Measurements from ENCODE around the gene CPT1A.

The CPT1A gene

DNA sequence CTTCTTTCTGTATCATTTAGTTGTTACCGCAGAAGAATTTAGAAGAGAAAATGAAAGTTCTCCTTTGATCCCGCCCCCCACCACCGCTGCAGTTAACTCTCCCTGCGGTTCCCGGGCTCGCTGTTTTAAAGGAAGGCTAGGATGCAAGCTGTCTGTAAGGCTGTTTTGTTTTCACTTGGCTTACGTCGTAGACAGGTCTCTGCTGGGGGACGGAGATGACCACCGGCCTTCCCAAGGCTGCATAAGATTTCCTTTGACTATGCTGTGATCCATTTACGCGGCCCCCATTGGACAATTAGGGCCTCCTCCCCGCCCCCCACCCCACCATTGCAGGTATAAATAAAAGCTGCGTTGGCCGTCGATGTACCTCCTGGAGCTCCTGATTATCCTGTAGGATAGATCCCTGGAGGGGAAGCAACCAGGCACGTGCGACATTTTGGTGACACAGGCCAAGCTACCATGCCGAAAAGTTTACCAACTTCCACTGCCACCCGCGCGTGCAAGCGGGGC is 1.4 kb upstream of the CPT1A start:
- TF ChIP-seq, protein P1, sequence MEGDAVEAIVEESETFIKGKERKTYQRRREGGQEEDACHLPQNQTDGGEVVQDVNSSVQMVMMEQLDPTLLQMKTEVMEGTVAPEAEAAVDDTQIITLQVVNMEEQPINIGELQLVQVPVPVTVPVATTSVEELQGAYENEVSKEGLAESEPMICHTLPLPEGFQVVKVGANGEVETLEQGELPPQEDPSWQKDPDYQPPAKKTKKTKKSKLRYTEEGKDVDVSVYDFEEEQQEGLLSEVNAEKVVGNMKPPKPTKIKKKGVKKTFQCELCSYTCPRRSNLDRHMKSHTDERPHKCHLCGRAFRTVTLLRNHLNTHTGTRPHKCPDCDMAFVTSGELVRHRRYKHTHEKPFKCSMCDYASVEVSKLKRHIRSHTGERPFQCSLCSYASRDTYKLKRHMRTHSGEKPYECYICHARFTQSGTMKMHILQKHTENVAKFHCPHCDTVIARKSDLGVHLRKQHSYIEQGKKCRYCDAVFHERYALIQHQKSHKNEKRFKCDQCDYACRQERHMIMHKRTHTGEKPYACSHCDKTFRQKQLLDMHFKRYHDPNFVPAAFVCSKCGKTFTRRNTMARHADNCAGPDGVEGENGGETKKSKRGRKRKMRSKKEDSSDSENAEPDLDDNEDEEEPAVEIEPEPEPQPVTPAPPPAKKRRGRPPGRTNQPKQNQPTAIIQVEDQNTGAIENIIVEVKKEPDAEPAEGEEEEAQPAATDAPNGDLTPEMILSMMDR (IDR thresholded peaks at IDR 0.05; ENCODE audit: insufficient read depth, low read length, poor library complexity, severe bottlenecking), result no peak
- Histone ChIP-seq H3K4me3 (replicated peaks; ENCODE audit: low read depth, low read length) (peak overlapping the region; percentile 62), H3K27me3 (replicated peaks; ENCODE audit: control insufficient read depth, insufficient read depth, low read length) (no peaks in the 10 kb centered on the region), H3K36me3 (ENCODE audit: control insufficient read depth, insufficient read depth, low read length) (no peaks in the 10 kb centered on the region)
- peak; percentile 55 for DNase-seq (ENCODE audit: extremely low read depth, insufficient read length)

DNA sequence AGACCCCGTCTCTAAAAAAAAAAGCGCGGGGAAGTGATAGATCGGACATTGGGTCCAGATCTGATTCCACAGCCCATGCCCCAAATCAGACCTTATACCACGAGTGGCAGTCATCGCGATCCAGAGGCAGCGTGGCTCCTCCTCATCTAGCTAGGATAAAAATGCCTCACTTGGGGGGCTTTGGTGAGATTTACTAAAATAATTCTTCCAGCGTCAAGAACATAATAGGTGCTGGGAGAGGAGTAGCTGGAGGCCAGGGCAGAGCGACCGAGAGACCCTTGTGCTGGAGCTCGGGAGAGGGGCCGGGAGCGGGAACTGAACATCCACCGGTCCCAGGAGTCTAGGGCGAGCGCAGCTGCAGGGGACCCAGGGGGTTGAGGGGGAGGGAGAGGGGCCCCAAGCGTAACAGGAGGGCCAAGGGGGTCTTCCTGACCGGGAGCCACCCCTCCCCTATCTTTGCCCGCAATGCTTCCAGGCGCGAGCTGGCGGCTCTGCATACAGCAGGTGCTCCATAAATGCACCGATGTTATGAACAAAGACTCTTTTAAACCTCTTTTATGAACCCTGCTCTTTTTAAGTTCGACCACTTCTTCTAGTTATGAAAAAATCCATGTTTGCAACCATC is 823 bp upstream of the CPT1A start:
- Histone ChIP-seq H3K36me3 (ENCODE audit: control insufficient read depth, insufficient read depth, low read length) (no peaks in the 10 kb centered on the region), H3K27me3 (replicated peaks; ENCODE audit: control insufficient read depth, insufficient read depth, low read length) (no peaks in the 10 kb centered on the region), H3K4me3 (replicated peaks; ENCODE audit: low read depth, low read length) (peak overlapping the region; percentile 62)
- no peak for DNase-seq (ENCODE audit: extremely low read depth, insufficient read length)
- TF ChIP-seq, protein P1 (IDR thresholded peaks at IDR 0.05; ENCODE audit: insufficient read depth, low read length, poor library complexity, severe bottlenecking), result no peak

DNA sequence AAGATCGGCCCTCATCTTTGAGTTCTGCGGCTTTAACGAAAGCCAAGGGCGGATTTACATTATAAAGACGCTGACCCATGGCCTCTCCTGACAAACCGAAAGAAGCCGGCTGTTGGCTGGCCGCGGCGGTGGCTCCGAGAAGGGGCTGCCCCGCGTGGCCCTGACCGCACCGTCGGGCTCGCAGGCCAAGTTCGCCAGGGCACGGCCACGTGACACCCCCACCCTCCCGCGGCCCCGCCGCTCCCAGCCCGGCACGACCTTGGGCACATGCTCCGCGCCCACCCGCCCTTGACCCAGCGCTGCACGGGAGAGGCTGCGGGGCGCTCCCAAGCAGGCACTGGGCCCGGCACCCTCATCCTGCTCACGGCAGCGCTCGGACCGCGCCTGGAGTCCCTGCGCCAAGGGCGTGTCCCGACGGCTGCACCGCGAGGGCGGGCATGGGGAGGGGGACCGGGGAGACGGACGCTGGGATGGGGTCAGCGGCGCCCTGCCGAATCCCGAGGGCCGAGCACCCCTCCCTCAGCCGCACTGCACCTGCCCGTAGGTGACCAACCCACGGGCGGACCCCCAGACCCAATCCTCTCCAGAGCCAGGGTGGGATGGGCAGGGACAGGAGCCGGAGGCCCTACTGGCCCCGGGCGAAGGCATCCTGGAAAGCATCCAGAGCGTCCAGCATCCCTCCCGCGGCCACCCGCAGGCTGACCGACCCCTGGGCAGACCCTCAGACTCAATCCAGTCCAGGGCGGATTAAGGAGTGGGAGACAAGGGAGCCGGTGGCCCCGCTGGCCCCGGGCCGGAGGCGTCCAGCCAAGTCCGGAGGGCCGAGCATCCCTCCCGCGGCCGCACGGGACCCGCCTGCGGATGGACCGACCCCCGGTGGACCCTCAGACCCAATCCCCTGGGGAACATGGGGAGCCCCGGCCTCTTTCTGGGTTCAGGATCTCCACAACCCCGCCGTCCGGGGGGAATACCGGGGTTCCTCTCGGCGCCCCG is 759 bp downstream of the CPT1A start:
- H3K36me3 ChIP-seq (ENCODE audit: control insufficient read depth, insufficient read depth, low read length), result no peaks in the 10 kb centered on the region
- H3K4me3 ChIP-seq (replicated peaks; ENCODE audit: low read depth, low read length), result peak overlapping the region; percentile 62
- H3K27me3 ChIP-seq (replicated peaks; ENCODE audit: control insufficient read depth, insufficient read depth, low read length), result no peaks in the 10 kb centered on the region
- TF ChIP-seq, protein P1 (IDR thresholded peaks at IDR 0.05; ENCODE audit: insufficient read depth, low read length, poor library complexity, severe bottlenecking), result no peak
- DNase-seq (ENCODE audit: extremely low read depth, insufficient read length), result peak; percentile 52

DNA sequence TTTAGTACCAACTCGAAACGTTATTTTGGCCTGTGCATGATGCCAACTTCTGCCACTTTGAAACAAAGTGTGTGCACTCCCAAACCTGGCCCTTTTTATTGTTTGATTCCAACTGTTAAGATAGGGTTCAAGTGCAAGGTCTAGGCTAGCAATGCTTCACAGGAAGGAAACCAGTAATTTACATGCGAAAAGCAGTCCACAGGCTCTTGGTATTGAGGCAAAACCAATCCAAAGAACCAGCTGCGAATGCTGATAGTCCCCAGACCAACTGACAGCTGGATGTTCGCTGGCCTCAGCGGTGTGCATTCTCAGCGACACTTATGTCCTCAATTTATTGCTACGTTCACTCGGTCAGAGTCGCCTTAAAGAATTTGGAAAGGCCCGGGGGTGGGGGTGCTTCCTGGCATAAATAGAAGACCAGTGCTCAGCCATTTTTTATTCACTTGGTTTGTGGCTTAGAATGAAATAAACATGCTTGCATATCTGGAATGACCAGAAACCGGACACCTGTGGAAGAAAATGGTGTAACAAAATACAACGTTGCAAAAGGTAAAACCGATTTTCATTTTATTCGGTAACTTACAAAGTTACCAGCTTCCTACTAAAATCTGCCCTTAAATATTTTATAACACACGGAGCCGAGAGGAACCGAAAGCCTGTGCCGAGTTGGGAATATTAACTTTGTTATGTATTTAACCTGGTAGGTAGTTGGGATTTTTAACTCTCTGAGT is 1.6 kb downstream of the CPT1A start:
- TF ChIP-seq, protein P1 (IDR thresholded peaks at IDR 0.05; ENCODE audit: insufficient read depth, low read length, poor library complexity, severe bottlenecking), result no peak
- peak; percentile 42 for DNase-seq (ENCODE audit: extremely low read depth, insufficient read length)
- Histone ChIP-seq H3K4me3 (replicated peaks; ENCODE audit: low read depth, low read length) (peak overlapping the region; percentile 62), H3K36me3 (ENCODE audit: control insufficient read depth, insufficient read depth, low read length) (no peaks in the 10 kb centered on the region), H3K27me3 (replicated peaks; ENCODE audit: control insufficient read depth, insufficient read depth, low read length) (no peaks in the 10 kb centered on the region)

DNA sequence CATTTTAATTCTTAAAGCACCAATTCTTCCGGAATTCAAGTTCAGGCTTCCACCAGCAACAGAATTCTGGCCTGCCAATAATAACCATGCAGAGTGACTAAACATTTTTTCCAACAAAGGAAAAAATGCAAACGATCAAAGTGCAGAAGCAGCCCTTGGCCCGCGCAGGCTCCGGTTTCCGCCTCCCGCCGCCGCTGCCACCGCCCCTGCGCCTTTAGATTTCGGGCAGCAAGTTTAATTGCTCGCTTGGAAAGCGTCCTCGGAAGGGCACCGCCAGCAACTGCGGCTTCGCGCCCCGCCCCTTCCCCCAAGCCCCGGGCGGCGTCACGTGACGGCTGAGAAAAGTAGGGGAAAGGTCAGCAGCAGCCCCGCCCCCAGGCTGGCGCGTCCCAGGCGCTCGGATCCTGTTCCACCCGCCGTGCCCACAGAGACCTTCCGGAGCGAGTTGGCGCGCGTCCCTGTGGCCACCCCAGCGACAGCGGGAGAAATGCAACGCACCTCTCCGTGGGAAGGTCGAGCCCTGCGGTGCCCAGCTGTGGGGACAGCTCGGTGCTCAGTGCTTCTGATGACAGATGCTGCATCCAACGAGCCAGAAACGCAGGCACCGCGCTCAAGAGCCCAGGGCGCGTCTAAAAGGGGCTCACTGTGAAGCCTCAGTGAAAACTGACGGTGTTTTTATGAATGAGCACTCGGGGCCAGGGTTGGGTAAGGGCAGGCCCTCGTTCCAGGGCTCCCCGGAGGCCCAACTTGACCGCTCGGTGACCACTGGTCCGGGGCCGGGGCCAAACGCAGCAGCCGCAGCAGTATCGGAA is 2.5 kb downstream of the CPT1A start:
- TF ChIP-seq, protein P1 (IDR thresholded peaks at IDR 0.05; ENCODE audit: insufficient read depth, low read length, poor library complexity, severe bottlenecking), result no peak
- Histone ChIP-seq H3K36me3 (ENCODE audit: control insufficient read depth, insufficient read depth, low read length) (no peaks in the 10 kb centered on the region), H3K4me3 (replicated peaks; ENCODE audit: low read depth, low read length) (peak overlapping the region; percentile 62), H3K27me3 (replicated peaks; ENCODE audit: control insufficient read depth, insufficient read depth, low read length) (no peaks in the 10 kb centered on the region)
- DNase-seq (ENCODE audit: extremely low read depth, insufficient read length), result peak; percentile 90
